Measurements from ENCODE around the gene DYDC1. TPM values are rescaled to one million over a fixed set of nuclear protein-coding genes. Genes with fewer than 3 reads are reported as not detected.

DYDC1 gene
- polyA plus RNA-seq, result not detected

- Mint-ChIP-seq H3K9me3 (no peaks in the 10 kb centered on the region), H3K27me3 (peaks cover 34% of the 10 kb centered on the region), H3K27ac (no peak within 1 kb of the TSS), H3K4me3 (peak within 1 kb of the TSS in 3 of 4 donors; percentile 41 to 68 (median 47)), H3K36me3 (peaks cover 1% of the 10 kb centered on the region), H3K4me1 (peaks cover 0 to 6% (median 0%) of the 10 kb centered on the region in 3 donors)
These were observed at the start of gene DYDC1, which contains the start of gene DYDC2 for GRCh38 chr10:80356563-80356988. TSS of gene DYDC1 (minus strand) at chr10:80356755. CDS start at chr10:80352601, 4,154 bp downstream. TSS of gene DYDC2 (plus strand) at chr10:80356781. CDS start at chr10:80362444, 5,663 bp downstream.

GRCh38 chr10:80406204-80406603 is 49.6 kb upstream of the DYDC1 start:
- Mint-ChIP-seq H3K9me3 (no peaks in the 10 kb centered on the region), H3K36me3 (no peaks in the 10 kb centered on the region), H3K4me3 (peak overlapping the region in 1 of 4 donors; percentile 49), H3K27ac (peak overlapping the region in 1 of 3 donors; percentile 89), H3K4me1 (peaks cover 6 to 9% (median 8%) of the 10 kb centered on the region in 3 donors), H3K27me3 (peaks cover 3% of the 10 kb centered on the region)

GRCh38 chr10:80405626-80406025 is 49.1 kb upstream of the DYDC1 start:
- Mint-ChIP-seq H3K36me3 (no peaks in the 10 kb centered on the region), H3K27me3 (peaks cover 3% of the 10 kb centered on the region), H3K27ac (peak overlapping the region in 1 of 3 donors; percentile 89), H3K9me3 (no peaks in the 10 kb centered on the region), H3K4me1 (peaks cover 6 to 8% (median 8%) of the 10 kb centered on the region in 3 donors), H3K4me3 (no peak overlapping the region)

- Mint-ChIP-seq H3K36me3 (no peaks in the 10 kb centered on the region), H3K4me3 (no peak overlapping the region), H3K4me1 (peaks cover 6 to 8% (median 8%) of the 10 kb centered on the region in 3 donors), H3K9me3 (no peaks in the 10 kb centered on the region), H3K27ac (no peak overlapping the region), H3K27me3 (peaks cover 3% of the 10 kb centered on the region)
These were observed 48.5 kb upstream of the DYDC1 start for GRCh38 chr10:80405035-80405434.

- Mint-ChIP-seq H3K27me3 (no peaks in the 10 kb centered on the region), H3K4me3 (no peak overlapping the region), H3K4me1 (no peaks in the 10 kb centered on the region), H3K9me3 (no peaks in the 10 kb centered on the region), H3K36me3 (no peaks in the 10 kb centered on the region), H3K27ac (no peak overlapping the region)
These were observed 43.7 kb upstream of the DYDC1 start for GRCh38 chr10:80400136-80400804.

GRCh38 chr10:80397014-80397413 is 40.5 kb upstream of the DYDC1 start:
- Mint-ChIP-seq H3K27ac (no peak overlapping the region), H3K4me1 (peaks cover 0 to 2% (median 0%) of the 10 kb centered on the region in 3 donors), H3K9me3 (no peaks in the 10 kb centered on the region), H3K27me3 (no peaks in the 10 kb centered on the region), H3K36me3 (no peaks in the 10 kb centered on the region), H3K4me3 (no peak overlapping the region)

GRCh38 chr10:80394358-80394916 is 37.9 kb upstream of the DYDC1 start:
- H3K27ac Mint-ChIP-seq, result no peak overlapping the region
- no peaks in the 10 kb centered on the region for H3K27me3 Mint-ChIP-seq
- no peaks in the 10 kb centered on the region for H3K9me3 Mint-ChIP-seq
- no peak overlapping the region for H3K4me3 Mint-ChIP-seq
- peaks cover 0 to 2% (median 0%) of the 10 kb centered on the region in 3 donors for H3K4me1 Mint-ChIP-seq
- H3K36me3 Mint-ChIP-seq, result no peaks in the 10 kb centered on the region

- Mint-ChIP-seq H3K4me1 (peaks cover 0 to 2% (median 0%) of the 10 kb centered on the region in 3 donors), H3K27ac (no peak overlapping the region), H3K27me3 (no peaks in the 10 kb centered on the region), H3K4me3 (no peak overlapping the region), H3K9me3 (no peaks in the 10 kb centered on the region), H3K36me3 (no peaks in the 10 kb centered on the region)
These were observed 35.7 kb upstream of the DYDC1 start for GRCh38 chr10:80392250-80392649.

GRCh38 chr10:80390740-80391139 is 34.2 kb upstream of the DYDC1 start:
- Mint-ChIP-seq H3K4me1 (peaks cover 0 to 2% (median 0%) of the 10 kb centered on the region in 3 donors), H3K9me3 (no peaks in the 10 kb centered on the region), H3K4me3 (no peak overlapping the region), H3K27ac (no peak overlapping the region), H3K27me3 (no peaks in the 10 kb centered on the region), H3K36me3 (no peaks in the 10 kb centered on the region)

- H3K27ac Mint-ChIP-seq, result no peak overlapping the region
These were observed 26.4 kb upstream of the DYDC1 start for GRCh38 chr10:80382989-80383388.

GRCh38 chr10:80380185-80380584 is 23.6 kb upstream of the DYDC1 start:
- Mint-ChIP-seq H3K27ac (no peak overlapping the region), H3K9me3 (no peaks in the 10 kb centered on the region), H3K4me1 (peaks cover 0 to 7% (median 4%) of the 10 kb centered on the region in 3 donors), H3K36me3 (no peaks in the 10 kb centered on the region), H3K4me3 (no peak overlapping the region), H3K27me3 (peaks cover 6% of the 10 kb centered on the region)

More at GRCh38 chr10:80382989-80383388, 26.4 kb upstream of the DYDC1 start:
- Mint-ChIP-seq H3K4me1 (peaks cover 0 to 7% (median 2%) of the 10 kb centered on the region in 3 donors), H3K36me3 (no peaks in the 10 kb centered on the region), H3K27me3 (peaks cover 2% of the 10 kb centered on the region), H3K4me3 (peak overlapping the region in 2 of 4 donors; percentile 38 to 79), H3K9me3 (no peaks in the 10 kb centered on the region)

- H3K27me3 Mint-ChIP-seq, result peaks cover 6% of the 10 kb centered on the region
- no peaks in the 10 kb centered on the region for H3K36me3 Mint-ChIP-seq
- H3K4me3 Mint-ChIP-seq, result no peak overlapping the region
- H3K4me1 Mint-ChIP-seq, result peaks cover 0 to 7% (median 4%) of the 10 kb centered on the region in 3 donors
- no peaks in the 10 kb centered on the region for H3K9me3 Mint-ChIP-seq
- H3K27ac Mint-ChIP-seq, result no peak overlapping the region
These were observed 23.1 kb upstream of the DYDC1 start for GRCh38 chr10:80379701-80380100.

- Mint-ChIP-seq H3K27me3 (peaks cover 8% of the 10 kb centered on the region), H3K4me3 (no peak overlapping the region), H3K27ac (no peak overlapping the region), H3K4me1 (peaks cover 0 to 2% (median 1%) of the 10 kb centered on the region in 3 donors), H3K36me3 (no peaks in the 10 kb centered on the region), H3K9me3 (peaks cover 0 to 4% (median under 1%) of the 10 kb centered on the region in 3 donors)
These were observed 16.9 kb upstream of the DYDC1 start for GRCh38 chr10:80373502-80373901.

GRCh38 chr10:80372675-80373074 is 16.1 kb upstream of the DYDC1 start:
- H3K4me3 Mint-ChIP-seq, result no peak overlapping the region
- H3K27ac Mint-ChIP-seq, result no peak overlapping the region
- H3K36me3 Mint-ChIP-seq, result peaks cover 1% of the 10 kb centered on the region
- peaks cover 0 to 9% (median 7%) of the 10 kb centered on the region in 3 donors for H3K9me3 Mint-ChIP-seq
- peaks cover 0 to 1% (median 0%) of the 10 kb centered on the region in 3 donors for H3K4me1 Mint-ChIP-seq
- peaks cover 12% of the 10 kb centered on the region for H3K27me3 Mint-ChIP-seq

GRCh38 chr10:80371467-80371866 is 14.9 kb upstream of the DYDC1 start:
- peaks cover 7 to 17% (median 8%) of the 10 kb centered on the region in 3 donors for H3K9me3 Mint-ChIP-seq
- no peak overlapping the region for H3K27ac Mint-ChIP-seq
- no peak overlapping the region for H3K4me3 Mint-ChIP-seq
- H3K27me3 Mint-ChIP-seq, result peaks cover 11% of the 10 kb centered on the region
- peaks cover 1% of the 10 kb centered on the region for H3K36me3 Mint-ChIP-seq
- no peaks in the 10 kb centered on the region for H3K4me1 Mint-ChIP-seq
